Measurements from ENCODE around the gene CENPO. TPM values are rescaled to one million over a fixed set of nuclear protein-coding genes. Genes with fewer than 3 reads are reported as not detected.

Gene CENPO
- total RNA-seq, 1 donor from 2014 or later, result 17.5 TPM

GRCh38 chr2:24749069-24749691, 44.0 kb upstream of the CENPO start:
- peaks cover 3% of the 10 kb centered on the region for H3K36me3 Mint-ChIP-seq (ENCODE audit: low read depth, unreplicated experiment)
- H3K9me3 ChIP-seq (ENCODE audit: insufficient read depth, low read depth, low read length), result no peaks in the 10 kb centered on the region
- H4K20me1 ChIP-seq (ENCODE audit: insufficient read depth, low read length), result no peaks in the 10 kb centered on the region
- no peaks in the 10 kb centered on the region for H3K36me3 ChIP-seq (ENCODE audit: insufficient read depth, low read length)
- DNase-seq (ENCODE audit: low read depth), result no peak
- no peak for TF ChIP-seq EZH2 (IDR thresholded peaks at IDR 0.05; ENCODE audit: insufficient read depth, low read length)
- TF ChIP-seq, protein P1, sequence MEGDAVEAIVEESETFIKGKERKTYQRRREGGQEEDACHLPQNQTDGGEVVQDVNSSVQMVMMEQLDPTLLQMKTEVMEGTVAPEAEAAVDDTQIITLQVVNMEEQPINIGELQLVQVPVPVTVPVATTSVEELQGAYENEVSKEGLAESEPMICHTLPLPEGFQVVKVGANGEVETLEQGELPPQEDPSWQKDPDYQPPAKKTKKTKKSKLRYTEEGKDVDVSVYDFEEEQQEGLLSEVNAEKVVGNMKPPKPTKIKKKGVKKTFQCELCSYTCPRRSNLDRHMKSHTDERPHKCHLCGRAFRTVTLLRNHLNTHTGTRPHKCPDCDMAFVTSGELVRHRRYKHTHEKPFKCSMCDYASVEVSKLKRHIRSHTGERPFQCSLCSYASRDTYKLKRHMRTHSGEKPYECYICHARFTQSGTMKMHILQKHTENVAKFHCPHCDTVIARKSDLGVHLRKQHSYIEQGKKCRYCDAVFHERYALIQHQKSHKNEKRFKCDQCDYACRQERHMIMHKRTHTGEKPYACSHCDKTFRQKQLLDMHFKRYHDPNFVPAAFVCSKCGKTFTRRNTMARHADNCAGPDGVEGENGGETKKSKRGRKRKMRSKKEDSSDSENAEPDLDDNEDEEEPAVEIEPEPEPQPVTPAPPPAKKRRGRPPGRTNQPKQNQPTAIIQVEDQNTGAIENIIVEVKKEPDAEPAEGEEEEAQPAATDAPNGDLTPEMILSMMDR (IDR thresholded peaks at IDR 0.05; ENCODE audit: insufficient read depth, low read depth, low read length), result no peak
- H3K4me3 Mint-ChIP-seq (ENCODE audit: unreplicated experiment), result no peak overlapping the region
- no peaks in the 10 kb centered on the region for H3K27me3 Mint-ChIP-seq (ENCODE audit: low read depth, unreplicated experiment)
- H3K4me3 ChIP-seq (ENCODE audit: insufficient read depth, low read depth, low read length), result no peak overlapping the region
- no peak overlapping the region for H3K9ac ChIP-seq (ENCODE audit: low read length)
- no peak for FAIRE-seq
- H3K79me2 ChIP-seq (ENCODE audit: insufficient read depth, low read length), result no peaks in the 10 kb centered on the region
- H2AFZ ChIP-seq (ENCODE audit: low read depth, low read length), result no peak overlapping the region
- H3K27me3 ChIP-seq (ENCODE audit: insufficient read depth, low read length), result no peaks in the 10 kb centered on the region
- H3K27ac ChIP-seq (ENCODE audit: low read depth, low read length), result no peak overlapping the region
- no peak overlapping the region for H3K4me2 ChIP-seq (ENCODE audit: low read length)
- no peaks in the 10 kb centered on the region for H3K4me1 ChIP-seq (ENCODE audit: insufficient read depth, low read length)
- no peak overlapping the region for H3K27ac Mint-ChIP-seq (ENCODE audit: unreplicated experiment)
- H3K9me3 Mint-ChIP-seq (ENCODE audit: unreplicated experiment), result no peaks in the 10 kb centered on the region
- H3K4me1 Mint-ChIP-seq (ENCODE audit: low read depth, unreplicated experiment), result no peaks in the 10 kb centered on the region

DNA sequence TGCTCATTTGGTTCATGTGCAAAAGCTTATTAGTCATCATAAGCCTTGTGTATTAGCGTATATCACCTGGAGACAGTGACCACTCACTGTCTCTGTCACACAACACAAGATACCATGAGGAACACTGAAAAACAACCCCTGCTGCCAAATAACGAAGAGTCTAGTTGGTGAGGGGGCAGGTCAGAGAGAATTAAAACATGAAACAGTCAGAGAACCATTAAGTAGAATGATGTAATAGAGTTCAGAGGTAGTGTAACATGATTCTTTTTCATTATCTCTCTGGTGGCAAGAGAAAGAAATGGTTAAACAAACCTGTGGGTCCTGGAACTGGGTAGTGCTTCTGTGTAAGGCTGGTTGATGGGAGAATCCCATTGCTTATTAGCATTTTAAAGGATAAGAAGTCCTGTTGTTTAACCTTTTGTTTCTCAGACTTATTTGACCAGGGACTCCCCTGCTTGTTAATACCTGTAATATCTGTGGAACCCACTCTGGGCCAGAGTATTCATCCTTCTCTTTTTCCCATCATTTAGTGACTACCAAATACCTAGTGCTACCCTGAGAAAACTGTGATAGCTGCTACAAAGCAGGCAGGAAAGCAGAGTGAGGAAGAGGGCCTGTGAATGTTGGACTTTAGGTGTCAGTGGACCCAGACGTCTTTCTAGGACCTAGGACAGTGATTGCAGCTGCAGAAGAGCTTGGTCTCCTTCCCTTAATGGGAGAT, 38.1 kb upstream of the CENPO start:
- Mint-ChIP-seq H3K4me1 (ENCODE audit: low read depth, unreplicated experiment) (no peaks in the 10 kb centered on the region), H3K27ac (ENCODE audit: unreplicated experiment) (no peak overlapping the region), H3K36me3 (ENCODE audit: low read depth, unreplicated experiment) (peaks cover 3% of the 10 kb centered on the region), H3K4me3 (ENCODE audit: unreplicated experiment) (no peak overlapping the region), H3K27me3 (ENCODE audit: low read depth, unreplicated experiment) (no peaks in the 10 kb centered on the region), H3K9me3 (ENCODE audit: unreplicated experiment) (no peaks in the 10 kb centered on the region)
- H3K4me3 ChIP-seq (ENCODE audit: insufficient read depth, low read depth, low read length), result no peak overlapping the region
- H2AFZ ChIP-seq (ENCODE audit: low read depth, low read length), result no peak overlapping the region
- DNase-seq (ENCODE audit: low read depth) (no peak), FAIRE-seq (no peak)
- H4K20me1 ChIP-seq (ENCODE audit: insufficient read depth, low read length), result no peaks in the 10 kb centered on the region
- no peaks in the 10 kb centered on the region for H3K79me2 ChIP-seq (ENCODE audit: insufficient read depth, low read length)
- H3K27me3 ChIP-seq (ENCODE audit: insufficient read depth, low read length), result no peaks in the 10 kb centered on the region
- H3K9ac ChIP-seq (ENCODE audit: low read length), result no peak overlapping the region
- no peak overlapping the region for H3K4me2 ChIP-seq (ENCODE audit: low read length)
- no peaks in the 10 kb centered on the region for H3K9me3 ChIP-seq (ENCODE audit: insufficient read depth, low read depth, low read length)
- H3K36me3 ChIP-seq (ENCODE audit: insufficient read depth, low read length), result peaks cover 2% of the 10 kb centered on the region
- H3K27ac ChIP-seq (ENCODE audit: low read depth, low read length), result no peak overlapping the region
- TF ChIP-seq, protein P1 (IDR thresholded peaks at IDR 0.05; ENCODE audit: insufficient read depth, low read depth, low read length), result no peak
- no peak for TF ChIP-seq EZH2 (IDR thresholded peaks at IDR 0.05; ENCODE audit: insufficient read depth, low read length)
- no peaks in the 10 kb centered on the region for H3K4me1 ChIP-seq (ENCODE audit: insufficient read depth, low read length)

- Histone ChIP-seq H3K4me2 (ENCODE audit: low read length) (no peak overlapping the region), H3K4me1 (ENCODE audit: insufficient read depth, low read length) (no peaks in the 10 kb centered on the region), H3K9me3 (ENCODE audit: insufficient read depth, low read depth, low read length) (no peaks in the 10 kb centered on the region), H3K79me2 (ENCODE audit: insufficient read depth, low read length) (no peaks in the 10 kb centered on the region), H2AFZ (ENCODE audit: low read depth, low read length) (no peak overlapping the region), H3K27me3 (ENCODE audit: insufficient read depth, low read length) (no peaks in the 10 kb centered on the region), H3K36me3 (ENCODE audit: insufficient read depth, low read length) (peaks cover 2% of the 10 kb centered on the region), H4K20me1 (ENCODE audit: insufficient read depth, low read length) (no peaks in the 10 kb centered on the region), H3K27ac (ENCODE audit: low read depth, low read length) (no peak overlapping the region), H3K9ac (ENCODE audit: low read length) (no peak overlapping the region), H3K4me3 (ENCODE audit: insufficient read depth, low read depth, low read length) (no peak overlapping the region)
- no peak for DNase-seq (ENCODE audit: low read depth)
- no peak overlapping the region for H3K4me3 Mint-ChIP-seq (ENCODE audit: unreplicated experiment)
- H3K4me1 Mint-ChIP-seq (ENCODE audit: low read depth, unreplicated experiment), result no peaks in the 10 kb centered on the region
- no peak for FAIRE-seq
- no peaks in the 10 kb centered on the region for H3K9me3 Mint-ChIP-seq (ENCODE audit: unreplicated experiment)
- no peak overlapping the region for H3K27ac Mint-ChIP-seq (ENCODE audit: unreplicated experiment)
- H3K36me3 Mint-ChIP-seq (ENCODE audit: low read depth, unreplicated experiment), result peaks cover 3% of the 10 kb centered on the region
- no peak for TF ChIP-seq EZH2 (IDR thresholded peaks at IDR 0.05; ENCODE audit: insufficient read depth, low read length)
- TF ChIP-seq, protein P1 (IDR thresholded peaks at IDR 0.05; ENCODE audit: insufficient read depth, low read depth, low read length), result no peak
- H3K27me3 Mint-ChIP-seq (ENCODE audit: low read depth, unreplicated experiment), result no peaks in the 10 kb centered on the region
Observed at GRCh38 chr2:24756789-24757188, 36.4 kb upstream of the CENPO start.
